Stimulated activated CD4-positive, alpha-beta T cell treated with anti-CD3 and anti-CD28 coated beads, Interleukin-4, amount 100 ng/mL, for 24 hours (primary cell): ENCODE measurements around the gene ASIC4.

ENCODE experiments used
- DNase-seq: peaks from one replicate; pipeline ENCODE4 v3.0.0-alpha.2; 2020

Gene ASIC4

GRCh38 chr2:219554350-219554749, 40.1 kb downstream of the ASIC4 start:
- DNase-seq: no peak

GRCh38 chr2:219555956-219556355, 41.7 kb downstream of the ASIC4 start:
- no peak for DNase-seq

- no peak for DNase-seq
These were observed 42.1 kb downstream of the ASIC4 start for GRCh38 chr2:219556413-219556812.

- no peak for DNase-seq
These were observed 43.0 kb downstream of the ASIC4 start for GRCh38 chr2:219557320-219557719.

- DNase-seq: no peak
These were observed 43.8 kb downstream of the ASIC4 start for GRCh38 chr2:219557791-219558785.

GRCh38 chr2:219559156-219559915, 45.1 kb downstream of the ASIC4 start:
- no peak for DNase-seq

- DNase-seq: no peak
These were observed 46.0 kb downstream of the ASIC4 start for GRCh38 chr2:219560037-219560892.

- no peak for DNase-seq
These were observed 46.6 kb downstream of the ASIC4 start for GRCh38 chr2:219560893-219561178.

- DNase-seq: no peak
These were observed 47.1 kb downstream of the ASIC4 start for GRCh38 chr2:219561179-219562048.

- DNase-seq: no peak
These were observed 48.1 kb downstream of the ASIC4 start for GRCh38 chr2:219562049-219563020.

GRCh38 chr2:219563271-219563928, 49.1 kb downstream of the ASIC4 start:
- DNase-seq: no peak

GRCh38 chr2:219565130-219566080, 51.1 kb downstream of the ASIC4 start:
- no peak for DNase-seq

GRCh38 chr2:219566640-219567039, 52.4 kb downstream of the ASIC4 start:
- no peak for DNase-seq

GRCh38 chr2:219567131-219567530, 52.8 kb downstream of the ASIC4 start:
- DNase-seq: no peak

GRCh38 chr2:219567791-219568361, 53.6 kb downstream of the ASIC4 start:
- DNase-seq: no peak

- DNase-seq: no peak
These were observed 54.8 kb downstream of the ASIC4 start for GRCh38 chr2:219569041-219569440.

- no peak for DNase-seq
These were observed 55.4 kb downstream of the ASIC4 start for GRCh38 chr2:219569635-219570034.

- DNase-seq: no peak
These were observed 56.1 kb downstream of the ASIC4 start for GRCh38 chr2:219570194-219570923.
